NCI-H2107 (cell line): ENCODE results near the gene TFEB.

Experiments used
- DNase-seq: peaks from one replicate; lab custom pipeline; 2025; lab: John Stamatoyannopoulos, UW

Gene TFEB

DNA sequence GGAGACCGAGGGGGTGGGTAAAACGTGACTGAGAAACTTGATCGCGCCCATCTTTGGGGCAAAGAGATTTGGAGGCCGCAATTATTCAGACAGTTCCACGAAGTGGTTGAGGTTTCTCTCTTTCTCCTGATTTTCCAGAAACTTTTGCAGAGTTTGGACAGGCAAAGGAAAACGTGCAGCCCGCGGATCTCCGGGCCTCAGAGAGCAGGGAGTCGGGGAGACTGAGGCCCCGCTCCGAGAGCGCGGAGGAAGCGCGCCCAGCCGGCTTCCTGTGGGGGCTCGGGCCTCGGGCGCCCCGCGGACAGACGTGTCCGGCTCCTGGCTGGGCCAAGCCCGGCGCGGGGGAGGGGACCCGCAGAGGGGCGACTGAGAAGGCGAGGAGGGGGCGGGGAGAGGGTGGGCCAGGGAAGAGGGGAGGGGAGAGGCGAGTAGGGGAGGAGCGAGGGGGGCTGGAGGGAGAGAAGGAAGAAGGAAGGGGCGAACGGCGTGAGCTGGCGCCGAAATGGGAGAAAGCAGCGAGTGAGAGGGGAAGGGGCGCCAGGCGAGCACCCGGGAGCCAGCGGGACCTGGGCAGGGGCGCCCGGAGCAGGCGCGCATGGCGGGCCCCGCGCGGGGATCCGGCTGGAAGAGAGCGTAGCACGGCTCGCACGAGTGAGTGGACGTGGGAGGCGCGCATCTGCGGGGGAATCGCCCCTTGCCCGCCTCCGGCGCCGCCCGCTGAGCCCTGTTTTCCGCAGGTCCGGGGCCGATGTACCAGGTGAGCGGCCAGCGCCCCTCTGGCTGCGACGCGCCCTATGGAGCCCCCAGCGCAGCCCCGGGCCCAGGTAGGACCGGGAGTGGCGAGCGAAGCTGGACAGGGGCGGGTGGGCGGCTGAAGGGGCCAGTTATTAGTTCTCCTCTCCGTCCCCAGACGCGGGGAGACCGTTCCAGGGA lies 97.1 kb downstream of the TFEB start, which contains the start of gene MDFI:
MDFI (plus strand) TSS at position 467 of the 933 bp plus-strand sequence; CDS start at position 749, 282 bp downstream.
- no peak for DNase-seq

DNA sequence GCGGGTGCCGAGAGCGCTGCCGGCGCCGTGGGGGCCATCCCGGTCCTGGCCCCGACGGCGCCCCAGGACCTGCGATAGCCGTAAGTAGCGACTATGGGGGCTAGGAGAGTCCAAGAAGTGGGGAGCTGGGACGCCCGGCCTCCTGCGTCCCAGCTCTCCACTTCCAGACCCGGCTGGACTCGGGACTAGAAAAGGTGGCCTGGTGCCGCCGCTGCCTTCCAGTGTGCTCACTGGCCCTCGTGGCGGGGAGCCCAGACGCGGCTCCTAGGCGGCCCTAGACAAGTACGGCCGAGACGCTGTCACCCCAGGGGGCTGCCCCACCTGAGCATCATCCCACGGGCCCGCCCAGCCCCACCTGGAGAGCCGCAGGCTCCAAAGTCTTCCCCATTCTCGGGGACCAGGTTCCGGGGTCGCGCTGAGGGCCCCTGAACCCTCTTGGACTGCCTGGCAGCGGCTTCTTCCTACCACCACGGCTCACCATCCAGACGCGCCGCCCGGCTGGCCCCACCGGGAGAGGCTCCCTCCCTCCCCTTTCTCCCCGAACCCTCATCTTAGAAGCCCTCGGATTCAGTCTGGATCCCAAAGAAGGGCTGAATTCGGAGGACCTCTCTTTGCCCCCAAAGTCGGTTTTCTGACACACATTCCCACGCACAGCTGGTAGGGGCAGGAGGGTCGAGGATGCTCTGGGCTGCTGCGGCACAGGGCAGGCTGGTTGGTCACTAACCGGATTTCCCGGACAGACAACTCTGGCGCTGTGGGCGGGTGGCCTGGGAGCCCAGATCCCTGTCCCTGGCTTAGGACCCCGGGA lies 98.0 kb downstream of the TFEB start:
- DNase-seq, result no peak

DNA sequence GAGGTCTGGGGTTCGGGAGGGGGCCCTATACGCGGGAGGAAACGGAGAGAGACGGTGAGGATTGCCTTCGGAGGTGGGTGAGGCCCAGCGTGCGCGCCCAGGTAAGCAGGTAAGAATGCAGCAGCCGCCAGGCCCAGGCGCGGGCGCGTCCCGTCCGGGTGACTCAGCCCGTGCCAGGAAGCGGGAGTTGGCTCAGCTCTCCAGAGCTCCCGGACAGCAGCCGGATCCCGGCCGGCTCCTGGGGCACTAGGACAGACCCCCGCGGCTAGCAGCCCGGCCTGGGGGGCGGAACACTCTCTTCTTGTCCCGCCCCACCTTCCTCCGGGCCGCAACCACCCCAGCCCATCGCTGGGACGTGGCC lies 98.6 kb downstream of the TFEB start:
- no peak for DNase-seq

DNA sequence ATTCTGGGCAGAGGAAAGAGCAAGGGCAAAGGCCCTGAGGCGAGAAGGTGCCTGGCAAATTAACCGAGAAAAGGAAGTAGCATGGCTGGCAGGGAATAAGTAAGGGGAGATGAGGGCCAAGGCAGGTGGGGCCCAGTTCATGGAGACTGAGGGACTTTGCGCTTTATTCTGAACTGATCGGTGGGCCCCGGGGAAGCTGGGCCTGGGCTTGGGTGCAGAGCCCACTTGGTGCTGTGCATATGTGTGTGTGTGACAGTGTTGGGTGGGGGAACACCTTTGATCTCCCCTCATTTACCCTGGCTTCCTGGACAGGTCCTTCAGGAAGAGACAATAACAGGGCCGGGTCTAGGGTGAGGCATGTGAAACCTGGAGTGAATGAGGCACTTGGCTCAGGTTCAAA lies 100.0 kb downstream of the TFEB start:
- no peak for DNase-seq

DNA sequence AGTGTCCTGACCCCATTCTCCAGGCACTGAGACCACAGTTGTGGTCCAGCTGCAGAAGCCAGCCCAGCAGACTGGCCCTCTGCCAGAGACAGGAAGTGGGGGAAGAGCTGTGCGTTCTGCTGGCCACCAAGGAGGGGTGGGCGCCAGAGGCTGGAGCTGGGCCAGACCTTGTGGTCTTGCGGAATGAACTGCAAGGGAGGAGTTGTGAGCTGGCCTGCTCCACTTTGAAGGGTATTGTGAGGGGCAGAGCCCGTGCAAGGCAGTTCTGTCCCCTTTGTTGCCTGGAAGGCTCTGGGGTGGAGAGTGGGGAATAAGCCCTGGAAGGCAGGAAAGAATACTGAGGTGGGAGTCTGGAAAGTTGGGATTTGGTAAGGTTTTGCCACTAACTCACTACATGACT lies 100.8 kb downstream of the TFEB start:
- DNase-seq, result no peak
